Measurements from ENCODE around the gene SNTG2.

SNTG2 gene

DNA sequence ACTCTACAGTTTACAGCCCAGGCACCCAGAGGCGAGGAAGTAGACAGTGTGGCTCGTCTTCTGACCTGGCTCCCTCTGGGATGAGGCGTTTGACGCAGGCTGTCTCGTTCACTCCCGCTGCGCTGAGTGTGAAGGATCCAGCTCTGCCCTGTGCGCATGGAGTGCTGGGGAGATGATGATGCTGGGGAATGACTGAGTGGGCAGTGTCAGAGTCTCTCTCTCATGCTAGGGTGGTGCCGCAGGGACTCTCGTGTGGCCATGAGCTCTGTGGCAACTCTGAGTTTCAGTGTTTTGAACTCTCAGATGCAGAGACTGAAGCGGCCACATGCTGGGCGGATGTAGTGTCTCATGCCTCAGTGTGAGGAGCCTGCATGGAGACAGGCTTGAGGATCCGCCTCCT lies 344.3 kb downstream of the SNTG2 start:
- no peak for DNase-seq

DNA sequence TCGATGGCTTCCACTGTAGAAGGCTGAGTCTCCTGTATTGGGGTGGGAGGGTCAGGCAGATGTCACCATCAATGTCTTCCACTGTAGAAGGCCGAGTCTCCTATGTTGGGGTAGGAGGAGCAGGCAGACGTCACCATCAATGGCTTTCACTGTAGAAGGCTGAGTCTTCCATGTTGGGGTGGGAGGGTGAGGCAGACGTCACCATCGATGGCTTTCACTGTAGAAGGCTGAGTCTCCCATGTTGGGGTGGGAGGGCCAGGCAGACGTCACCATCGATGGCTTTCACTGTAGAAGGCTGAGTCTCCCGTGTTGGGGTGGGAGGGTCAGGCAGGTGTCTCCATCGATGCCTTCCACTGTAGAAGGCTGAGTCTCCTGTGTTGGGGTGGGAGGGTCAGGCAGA lies 345.1 kb downstream of the SNTG2 start:
- no peak for DNase-seq

DNA sequence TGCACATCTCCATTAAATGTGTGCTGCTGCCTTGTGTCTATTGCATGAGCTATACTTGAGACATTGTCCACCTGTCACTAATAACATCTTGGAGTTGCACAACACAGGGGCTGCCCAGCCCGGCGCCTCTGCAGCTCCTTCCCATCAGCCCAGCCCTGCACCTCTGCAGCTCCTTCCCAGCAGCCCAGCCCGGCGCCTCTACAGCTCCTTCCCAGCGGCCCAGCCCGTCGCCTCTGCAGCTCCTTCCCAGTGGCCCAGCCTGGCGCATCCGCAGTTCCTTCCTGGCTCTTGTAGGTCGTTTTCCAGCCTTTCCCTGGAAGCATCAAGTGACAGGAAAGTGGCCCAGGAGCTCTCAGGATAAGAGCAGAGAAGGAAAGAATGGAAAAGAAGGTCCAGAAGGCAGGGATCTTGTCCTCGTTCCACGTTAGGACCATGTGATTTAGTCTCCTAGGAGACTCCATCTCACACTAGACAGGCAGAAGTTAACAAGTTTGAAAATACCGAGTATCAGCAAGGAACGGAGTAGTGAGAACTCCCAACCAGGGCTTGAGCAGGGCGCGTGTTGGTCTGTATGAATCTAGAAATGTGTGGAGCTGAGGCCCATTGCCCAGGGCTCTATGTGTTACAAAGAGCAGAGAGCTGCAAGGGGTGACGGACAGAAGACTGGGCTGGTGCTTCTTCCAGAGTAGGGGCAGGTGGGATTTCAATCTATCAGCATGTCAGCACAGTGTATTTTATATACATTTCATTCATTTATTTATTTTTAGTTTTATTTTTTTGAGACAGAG lies 346.9 kb downstream of the SNTG2 start:
- DNase-seq, result peak in 1 of 2 experiments; percentile 7

DNA sequence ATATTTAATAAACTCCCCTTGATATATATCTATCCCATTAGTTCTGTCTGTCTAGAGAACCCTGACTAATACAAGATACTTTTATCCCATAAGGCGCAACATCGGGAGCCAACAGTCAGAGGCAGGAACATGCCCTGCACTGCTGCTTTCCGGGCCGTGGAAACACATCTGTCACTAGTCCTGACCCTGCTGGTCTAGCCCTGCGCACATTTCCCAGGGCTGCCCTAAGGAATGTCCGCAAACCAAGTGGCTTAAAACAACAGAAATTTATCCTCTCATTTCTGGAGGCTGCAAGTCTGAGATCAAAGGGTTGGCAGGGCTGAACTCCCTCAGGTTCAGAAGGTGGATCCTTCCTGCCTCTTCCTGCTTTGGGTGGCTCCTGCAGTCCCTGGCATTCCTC lies 348.4 kb downstream of the SNTG2 start:
- no peak for DNase-seq

DNA sequence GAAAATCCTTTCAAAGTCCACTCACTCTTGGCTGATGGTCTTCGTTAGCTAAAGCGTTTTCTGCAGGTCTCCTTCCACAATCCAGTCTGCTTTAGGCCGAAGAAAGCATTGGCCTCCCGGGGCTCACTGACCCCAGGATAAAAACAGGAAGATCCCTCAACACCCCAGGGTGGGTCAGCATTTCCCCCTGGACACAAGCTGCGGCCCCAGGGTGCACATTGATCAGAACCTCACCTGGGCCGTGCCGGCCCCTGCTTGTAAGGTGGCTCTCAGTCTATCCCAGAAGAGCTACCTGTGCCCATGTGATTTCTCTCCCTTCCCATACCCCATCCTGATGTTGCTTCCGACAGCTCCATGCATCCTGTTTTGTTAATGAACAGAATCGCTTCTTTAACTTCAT lies 349.6 kb downstream of the SNTG2 start:
- DNase-seq, result no peak

DNA sequence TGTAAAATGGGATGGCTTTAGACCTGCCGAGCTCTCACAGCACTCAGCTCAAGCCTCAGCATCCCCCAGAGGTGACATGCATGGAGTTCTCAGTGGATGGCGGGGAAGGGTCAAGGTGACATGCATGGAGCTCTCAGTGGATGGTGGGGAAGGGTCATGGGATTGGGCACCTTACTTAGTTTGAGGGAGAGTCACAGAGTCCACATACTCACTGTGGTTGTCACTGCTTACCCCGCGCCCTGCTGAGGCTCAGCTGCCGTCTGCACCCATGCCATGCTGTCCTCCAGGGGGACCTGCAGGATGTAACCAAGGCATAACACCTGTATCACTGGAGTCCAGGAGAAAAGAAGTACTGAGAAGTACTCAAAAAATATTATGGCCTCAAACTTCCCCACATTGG lies 350.4 kb downstream of the SNTG2 start:
- no peak for DNase-seq

DNA sequence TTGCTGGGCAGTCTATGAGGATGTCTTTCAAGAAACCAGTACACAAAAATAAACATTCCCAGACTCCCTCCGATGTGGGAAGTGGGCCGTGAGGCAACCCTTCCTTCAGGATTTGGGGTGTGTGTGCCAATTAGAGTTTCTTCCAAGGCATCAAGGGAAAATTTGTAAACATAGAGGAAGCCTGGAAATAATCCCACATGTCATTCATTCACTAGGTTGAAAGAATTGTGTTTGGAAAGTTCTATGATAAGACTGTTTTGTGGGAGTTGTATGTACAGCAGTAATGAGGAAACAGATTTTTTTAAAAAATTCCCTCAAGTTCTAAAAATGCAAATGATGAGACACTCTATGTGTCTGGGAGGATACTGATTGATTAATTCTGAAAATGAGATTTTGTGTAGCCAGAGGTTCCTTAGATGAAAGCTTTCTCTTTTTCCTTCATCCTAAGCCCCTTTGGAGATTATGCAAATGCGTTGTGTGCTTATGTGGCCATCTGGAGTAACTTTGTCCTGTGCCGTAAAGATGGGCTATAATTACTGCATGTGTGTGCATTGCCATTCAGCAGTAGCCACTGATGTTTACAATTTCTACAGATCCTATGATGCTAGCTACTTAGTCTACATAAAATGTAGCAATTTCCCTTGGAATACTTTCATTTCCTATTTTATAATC lies 354.8 kb downstream of the SNTG2 start:
- DNase-seq, result peak; percentile 85 to 96

DNA sequence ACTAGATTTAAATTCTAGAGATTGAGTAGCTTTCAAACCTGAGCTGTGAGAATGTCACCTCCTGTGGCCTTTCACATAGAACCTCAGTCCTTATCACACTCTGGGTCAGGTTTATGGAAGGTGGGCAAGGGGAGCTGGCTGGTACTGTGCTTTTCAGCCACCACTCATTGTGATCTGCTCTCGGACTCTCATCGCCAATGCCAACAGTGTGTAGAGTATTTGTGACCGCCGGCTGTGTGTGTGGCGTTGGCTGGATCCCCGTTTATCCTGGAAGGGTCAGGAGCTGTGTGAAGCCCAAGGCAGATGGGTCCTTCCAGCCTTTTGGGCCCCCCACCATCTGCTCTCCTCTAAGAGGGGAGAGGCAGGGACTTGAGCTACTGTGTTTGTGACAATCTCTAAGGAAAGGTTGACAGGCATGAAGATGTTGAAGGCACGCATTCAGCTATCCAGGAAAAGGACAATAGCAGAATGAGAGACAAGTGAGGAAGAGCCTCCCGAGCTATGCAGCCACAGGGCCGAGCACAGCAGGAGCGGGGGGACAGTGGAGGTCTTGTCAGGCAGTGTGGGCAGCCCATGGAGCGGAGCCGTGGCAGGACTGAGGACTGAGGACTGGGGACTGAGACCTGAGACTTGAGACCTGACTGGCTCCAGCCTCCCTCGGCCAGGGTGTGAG lies 355.5 kb downstream of the SNTG2 start:
- DNase-seq, result peak; percentile 90 to 92

DNA sequence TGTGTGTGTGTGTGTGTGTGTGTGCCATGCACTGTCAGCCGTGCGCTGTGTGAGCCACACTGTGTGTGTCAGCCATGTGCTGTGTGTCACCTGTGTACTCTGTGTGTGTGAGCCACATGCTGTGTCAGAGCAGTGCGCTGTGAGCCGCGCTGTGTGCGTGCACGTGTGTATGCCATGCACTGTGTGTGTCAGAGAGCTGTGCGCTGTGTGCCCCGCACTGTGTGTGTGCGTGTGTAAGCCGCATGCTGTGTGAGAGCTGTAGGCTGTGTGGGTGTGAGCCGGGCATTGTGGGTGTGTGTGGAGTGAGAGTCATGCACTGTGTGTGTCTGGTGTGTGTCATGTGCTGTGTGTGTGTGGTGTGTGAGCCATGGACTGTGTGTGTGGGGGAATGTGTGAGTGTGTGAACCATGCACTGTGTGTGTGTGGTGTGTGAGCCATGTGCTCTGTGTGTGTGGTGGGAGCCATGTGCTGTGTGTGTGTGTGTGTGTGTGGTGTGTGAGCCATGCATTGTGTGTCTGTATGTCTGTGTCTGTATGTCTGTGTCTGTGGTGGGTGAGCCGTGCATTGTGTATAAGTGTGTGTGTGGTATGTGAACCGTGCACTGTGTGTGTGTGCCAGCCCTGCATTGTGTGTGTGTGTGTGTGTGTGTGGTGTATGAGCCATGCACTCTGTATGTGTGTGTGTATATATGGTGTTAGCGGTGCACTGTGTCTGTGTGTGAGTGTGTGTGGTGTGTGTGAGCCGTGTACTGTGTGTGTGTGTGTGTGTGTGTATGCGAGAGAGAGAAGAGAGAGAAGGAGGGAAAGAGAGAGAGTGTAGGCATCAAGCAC lies 356.3 kb downstream of the SNTG2 start:
- peak in 1 of 2 experiments; percentile 67 for DNase-seq

DNA sequence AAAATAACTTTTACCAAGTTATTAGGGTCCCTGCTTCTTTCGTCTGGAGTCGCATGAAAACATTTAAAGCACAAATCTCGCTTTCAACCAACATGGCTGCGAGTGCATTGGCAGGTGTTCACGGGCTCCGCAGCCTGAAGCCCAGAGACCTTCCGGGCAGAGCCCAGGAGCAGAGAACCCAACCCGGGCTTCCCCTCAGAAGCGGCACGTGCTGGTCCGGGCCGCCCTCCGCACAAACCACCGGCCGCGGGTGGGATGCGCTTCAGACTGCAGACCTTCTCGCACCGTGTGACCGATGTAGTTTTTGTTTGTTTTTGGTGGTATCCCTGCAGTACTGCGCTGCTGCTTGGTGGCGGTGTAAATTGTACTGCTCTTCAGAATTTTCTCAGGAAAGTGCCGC lies 357.0 kb downstream of the SNTG2 start:
- no peak for DNase-seq

DNA sequence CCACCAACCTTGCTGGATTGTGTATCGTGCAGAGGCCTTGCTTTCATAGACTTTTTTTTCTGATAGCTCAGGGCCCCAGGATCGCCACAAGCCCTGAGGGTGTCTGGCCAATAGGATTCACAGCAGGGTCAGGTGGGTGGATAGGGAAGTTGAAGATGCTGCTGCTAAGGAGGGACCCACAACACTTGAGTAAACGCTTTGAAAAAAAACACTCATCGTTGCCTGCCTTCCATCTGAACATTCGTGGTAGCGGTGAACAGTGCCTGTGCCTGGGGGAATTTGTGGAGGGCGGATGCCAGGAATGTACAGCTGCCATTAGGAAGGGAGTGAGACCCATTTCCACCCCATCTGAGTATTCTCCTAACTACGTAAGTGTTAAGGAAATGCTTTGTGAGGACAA lies 358.0 kb downstream of the SNTG2 start:
- DNase-seq, result no peak

DNA sequence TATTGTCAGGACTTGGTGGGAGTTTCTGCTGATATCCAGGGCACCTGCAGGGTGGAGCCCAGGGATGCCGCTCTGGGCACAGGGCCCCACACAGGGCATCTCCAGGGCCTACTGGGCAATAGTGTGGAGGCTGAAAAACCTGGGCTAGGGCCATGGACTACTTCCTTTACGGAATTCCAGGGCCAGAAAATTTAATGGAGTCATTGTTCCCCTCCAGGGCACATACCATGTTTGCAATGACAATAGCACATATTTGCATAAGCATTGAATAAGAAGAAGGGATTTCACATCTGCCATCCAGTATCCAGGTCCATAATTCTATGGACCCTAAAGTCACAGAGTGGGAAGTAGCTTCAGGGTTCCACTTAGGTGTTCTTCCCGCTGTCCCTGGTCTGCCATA lies 358.9 kb downstream of the SNTG2 start:
- DNase-seq, result no peak

DNA sequence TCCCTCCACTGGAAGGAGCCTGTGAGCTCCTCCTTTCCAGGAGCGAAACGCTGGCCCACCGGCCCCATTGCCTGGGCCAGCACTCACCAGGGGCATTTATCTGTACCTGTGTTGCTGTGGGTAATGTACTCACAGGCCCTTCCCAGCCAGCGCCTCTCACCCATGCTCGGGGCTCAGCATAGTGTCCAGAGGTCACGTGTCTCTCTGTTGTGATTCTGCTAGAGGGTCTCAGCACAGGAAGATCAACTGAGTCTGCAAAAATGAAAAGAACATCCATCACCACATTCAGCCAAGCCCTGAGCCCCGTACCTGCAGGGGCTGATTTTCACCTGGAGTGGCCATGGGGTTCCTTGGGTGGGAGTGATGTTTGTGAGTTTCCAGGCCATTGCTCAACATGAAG lies 359.6 kb downstream of the SNTG2 start:
- DNase-seq, result no peak

DNA sequence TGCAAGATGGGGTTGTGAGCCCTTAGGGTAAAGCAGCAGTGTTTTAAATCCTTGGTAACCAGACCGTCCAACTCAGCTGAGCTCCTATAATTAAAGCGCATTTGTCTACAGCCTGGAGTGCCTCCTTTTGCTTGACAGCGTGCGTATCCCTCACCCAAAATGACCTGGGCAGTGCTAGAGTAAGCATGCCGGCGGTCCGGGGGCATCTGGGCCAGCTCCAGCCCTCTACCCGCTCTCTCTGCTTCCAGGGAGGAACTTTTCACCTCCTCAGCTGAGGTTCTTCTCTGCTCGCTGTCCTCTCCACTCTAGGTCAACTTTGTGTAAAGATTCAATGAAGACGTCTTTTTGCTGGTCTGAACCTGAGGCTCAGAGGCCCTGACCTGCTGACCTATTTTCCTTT lies 360.2 kb downstream of the SNTG2 start:
- DNase-seq, result no peak

DNA sequence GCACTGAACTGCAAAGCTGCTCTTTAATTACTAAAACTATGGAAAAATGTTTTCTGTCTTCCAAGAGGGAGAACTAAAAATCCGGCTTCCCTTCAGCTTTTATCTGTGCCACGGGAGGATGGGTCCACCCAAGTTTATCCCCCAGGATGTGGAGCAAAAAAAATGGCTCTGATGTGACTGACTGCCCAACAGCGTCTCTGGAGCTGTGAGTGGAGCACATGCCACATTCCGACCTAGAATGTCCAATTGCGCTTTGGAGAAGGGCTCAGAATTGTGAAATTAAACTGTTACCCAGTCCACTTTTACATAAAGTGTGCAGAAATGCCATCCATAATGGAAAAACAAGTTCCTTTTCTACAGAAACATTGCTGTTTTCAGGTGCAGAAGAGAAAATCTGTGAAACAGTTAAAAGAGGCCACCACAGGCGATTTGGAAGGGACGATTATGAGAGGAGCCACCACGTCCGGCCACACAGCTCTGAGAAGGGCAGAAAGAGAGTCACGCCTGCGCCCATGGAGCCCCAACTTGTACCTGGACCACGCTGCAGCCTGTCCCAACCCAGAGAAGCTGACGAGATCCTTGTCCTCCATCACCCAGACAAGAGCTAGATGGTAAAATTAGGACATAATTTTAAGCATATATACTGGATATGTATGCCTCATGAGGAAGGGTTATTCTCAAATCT lies 362.7 kb downstream of the SNTG2 start:
- no peak for DNase-seq

DNA sequence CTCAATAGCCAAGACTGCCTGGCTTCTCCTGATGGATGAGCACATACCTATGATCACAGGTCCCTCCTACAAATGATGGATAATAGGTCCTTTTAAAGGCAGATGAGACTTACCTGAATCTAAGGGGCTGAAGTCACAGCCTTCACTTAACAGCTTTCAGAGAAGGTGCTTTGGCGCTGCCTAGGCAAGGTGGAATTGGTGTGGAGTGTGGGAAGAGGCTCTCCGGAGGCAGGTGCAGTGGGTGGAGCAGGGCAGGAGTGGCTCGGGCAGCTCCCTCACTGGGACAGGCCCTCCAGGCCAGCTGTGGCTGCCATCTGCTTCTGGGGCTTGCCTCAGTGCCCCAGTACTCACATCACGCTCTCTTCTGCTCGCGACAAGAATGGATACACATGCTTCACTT lies 363.6 kb downstream of the SNTG2 start:
- peak in 1 of 2 experiments; percentile 25 for DNase-seq

DNA sequence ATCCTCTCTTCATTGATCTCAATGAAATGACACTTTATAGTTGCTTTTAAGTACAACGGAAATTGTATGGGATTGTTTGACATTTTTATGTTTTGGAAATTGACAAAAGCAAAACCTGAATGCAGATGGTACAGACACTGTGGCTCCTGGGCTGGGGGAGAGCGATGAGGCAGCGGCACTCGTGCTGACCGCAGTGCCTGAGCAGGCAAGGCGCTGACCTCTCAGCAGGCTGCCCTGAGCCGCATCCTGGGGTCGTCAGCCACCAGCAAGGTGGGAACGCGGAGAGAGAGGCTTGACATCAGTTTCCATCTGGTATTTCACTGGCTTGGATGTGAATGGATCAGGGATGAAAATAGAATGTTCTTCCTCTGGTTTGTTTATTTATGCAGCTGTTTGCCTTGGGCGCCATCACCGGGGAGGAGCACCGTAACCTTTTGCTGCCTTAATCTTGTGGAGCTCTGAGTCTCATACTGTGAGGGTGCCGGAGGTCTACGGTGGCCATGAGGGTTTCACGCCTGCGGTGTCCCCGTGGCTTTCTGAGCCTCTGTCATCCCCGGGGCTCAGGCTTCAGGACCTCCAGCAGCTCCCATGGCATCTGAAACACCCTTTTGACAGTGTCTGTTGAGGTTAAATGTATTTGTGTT lies 367.8 kb downstream of the SNTG2 start:
- DNase-seq, result no peak

DNA sequence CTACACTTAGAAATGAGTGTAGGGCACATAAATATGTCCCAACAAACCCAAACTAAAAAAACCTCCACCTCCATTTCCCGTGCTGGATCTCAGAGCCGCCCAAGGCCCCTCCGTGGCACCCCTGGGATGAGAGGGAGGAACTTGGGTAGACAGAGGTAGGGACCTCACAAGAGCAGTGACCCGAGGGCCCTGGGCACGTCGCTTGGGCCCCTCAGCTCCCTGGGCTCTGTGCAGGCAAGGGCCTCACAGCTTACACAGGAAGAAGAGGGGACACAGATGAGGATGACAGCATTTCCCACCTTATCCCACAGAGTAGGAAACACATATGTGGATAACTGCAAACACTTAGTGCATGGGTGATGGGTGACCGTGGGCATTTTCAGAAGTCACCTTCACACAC lies 368.7 kb downstream of the SNTG2 start:
- no peak for DNase-seq

DNA sequence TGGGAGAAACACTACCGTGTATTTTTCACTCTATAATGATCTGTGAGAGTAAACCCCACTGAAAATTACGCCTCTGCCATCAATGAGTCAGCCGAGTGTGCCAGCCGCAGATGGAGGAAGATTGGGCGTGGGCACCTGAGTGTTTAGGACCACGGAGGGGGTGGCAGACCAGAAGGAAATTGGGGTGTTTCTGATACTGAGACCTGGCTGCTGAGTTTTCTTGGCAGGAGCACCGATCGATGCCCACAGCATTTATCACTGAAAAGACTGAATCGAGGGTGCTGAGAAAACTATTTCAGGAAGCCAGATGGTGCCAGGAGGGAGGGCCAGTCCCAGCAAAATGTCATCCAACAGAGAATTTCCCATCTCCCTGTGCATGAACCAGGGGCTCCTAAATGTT lies 370.7 kb downstream of the SNTG2 start:
- peak in 1 of 2 experiments; percentile 12 for DNase-seq

DNA sequence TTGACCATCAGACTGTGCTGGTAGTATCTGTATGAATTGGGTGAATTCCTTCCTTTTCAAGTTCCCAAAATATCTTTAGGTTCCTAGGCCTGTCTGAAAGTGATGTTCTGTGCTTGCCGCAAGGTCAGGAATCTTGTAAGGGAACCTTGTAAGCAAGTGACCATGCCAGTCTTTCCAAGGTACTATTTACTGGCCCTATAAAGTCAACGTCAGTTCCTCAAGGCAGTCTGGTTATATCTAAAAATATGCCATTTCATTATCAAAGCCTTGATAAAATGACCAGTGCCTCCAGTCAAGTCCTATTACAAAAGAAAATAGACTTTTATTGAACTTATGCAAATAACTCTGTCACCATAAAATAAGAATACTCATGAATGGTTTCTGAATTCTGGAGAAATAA lies 374.2 kb downstream of the SNTG2 start:
- DNase-seq, result no peak

DNA sequence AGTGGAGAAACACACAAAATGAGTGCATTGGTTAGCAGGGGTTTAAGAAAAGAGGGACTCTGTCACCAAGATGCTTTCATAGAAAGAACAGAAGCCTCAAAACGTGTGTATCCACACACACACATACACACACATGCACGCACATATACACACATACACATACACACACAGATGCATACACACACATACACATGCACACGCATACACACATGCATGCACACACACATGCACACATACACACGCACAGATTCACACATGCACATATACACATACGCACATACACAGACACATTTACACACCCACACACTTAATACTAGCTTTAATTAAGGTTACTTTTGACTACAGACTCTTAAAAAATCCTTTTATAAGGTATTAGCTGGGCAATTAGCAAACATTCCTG lies 378.0 kb downstream of the SNTG2 start:
- no peak for DNase-seq

All from NCI-H524 (cell line).